ENCODE data around the gene ZDBF2. TPM values are rescaled to one million over a fixed set of nuclear protein-coding genes. Genes with fewer than 3 reads are reported as not detected.

ZDBF2 gene
- total RNA-seq, 4 donors from 2014 or later = 10.6 to 14.0 (median 12.1) TPM

DNA sequence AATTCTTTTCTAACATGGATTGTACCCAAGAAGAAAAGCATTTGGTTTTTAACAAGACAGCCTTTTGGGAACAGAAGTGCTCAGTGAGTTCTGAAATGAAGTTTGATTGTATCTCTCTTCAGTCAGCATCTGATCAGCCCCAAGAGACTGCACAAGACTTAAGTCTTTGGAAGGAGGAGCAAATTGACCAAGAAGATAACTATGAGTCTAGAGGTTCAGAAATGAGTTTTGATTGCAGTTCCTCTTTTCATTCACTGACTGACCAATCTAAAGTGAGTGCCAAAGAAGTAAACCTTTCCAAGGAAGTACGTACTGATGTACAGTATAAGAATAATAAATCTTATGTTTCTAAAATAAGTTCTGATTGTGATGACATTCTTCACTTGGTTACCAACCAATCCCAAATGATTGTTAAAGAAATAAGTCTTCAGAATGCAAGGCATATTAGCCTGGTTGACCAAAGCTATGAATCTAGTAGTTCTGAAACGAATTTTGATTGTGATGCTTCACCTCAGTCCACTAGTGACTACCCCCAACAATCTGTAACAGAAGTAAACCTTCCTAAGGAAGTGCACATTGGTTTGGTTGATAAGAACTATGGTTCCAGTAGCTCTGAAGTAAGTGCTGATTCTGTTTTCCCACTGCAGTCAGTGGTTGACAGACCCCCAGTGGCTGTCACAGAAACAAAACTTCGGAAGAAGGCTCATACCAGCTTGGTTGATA, 31.2 kb downstream of the ZDBF2 start:
- peaks cover 0 to 21% (median 10%) of the 10 kb centered on the region in 4 donors for H3K36me3 ChIP-seq
- H3K4me3 ChIP-seq = no peak overlapping the region
- intact Hi-C loops (cut with DNase I) = no loop called here
- H3K9me3 ChIP-seq = no peaks in the 10 kb centered on the region
- H3K27me3 ChIP-seq = no peaks in the 10 kb centered on the region
- WGBS = 76% methylated on average over 3 of the region's 3 CpGs
- no peak overlapping the region for H3K27ac ChIP-seq (replicated peaks in 1 of 4)
- no peaks in the 10 kb centered on the region for H3K4me1 ChIP-seq
- DNase-seq (ENCODE audit: extremely low spot score) = no peak
- TF ChIP-seq, protein P1, sequence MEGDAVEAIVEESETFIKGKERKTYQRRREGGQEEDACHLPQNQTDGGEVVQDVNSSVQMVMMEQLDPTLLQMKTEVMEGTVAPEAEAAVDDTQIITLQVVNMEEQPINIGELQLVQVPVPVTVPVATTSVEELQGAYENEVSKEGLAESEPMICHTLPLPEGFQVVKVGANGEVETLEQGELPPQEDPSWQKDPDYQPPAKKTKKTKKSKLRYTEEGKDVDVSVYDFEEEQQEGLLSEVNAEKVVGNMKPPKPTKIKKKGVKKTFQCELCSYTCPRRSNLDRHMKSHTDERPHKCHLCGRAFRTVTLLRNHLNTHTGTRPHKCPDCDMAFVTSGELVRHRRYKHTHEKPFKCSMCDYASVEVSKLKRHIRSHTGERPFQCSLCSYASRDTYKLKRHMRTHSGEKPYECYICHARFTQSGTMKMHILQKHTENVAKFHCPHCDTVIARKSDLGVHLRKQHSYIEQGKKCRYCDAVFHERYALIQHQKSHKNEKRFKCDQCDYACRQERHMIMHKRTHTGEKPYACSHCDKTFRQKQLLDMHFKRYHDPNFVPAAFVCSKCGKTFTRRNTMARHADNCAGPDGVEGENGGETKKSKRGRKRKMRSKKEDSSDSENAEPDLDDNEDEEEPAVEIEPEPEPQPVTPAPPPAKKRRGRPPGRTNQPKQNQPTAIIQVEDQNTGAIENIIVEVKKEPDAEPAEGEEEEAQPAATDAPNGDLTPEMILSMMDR (IDR thresholded peaks at IDR 0.05) = no peak
- TF ChIP-seq POLR2AphosphoS5 (IDR thresholded peaks at IDR 0.05) (no peak), POLR2A (IDR thresholded peaks at IDR 0.05; ENCODE audit: low read depth) (no peak), EP300 (IDR thresholded peaks at IDR 0.05) (no peak)

DNA sequence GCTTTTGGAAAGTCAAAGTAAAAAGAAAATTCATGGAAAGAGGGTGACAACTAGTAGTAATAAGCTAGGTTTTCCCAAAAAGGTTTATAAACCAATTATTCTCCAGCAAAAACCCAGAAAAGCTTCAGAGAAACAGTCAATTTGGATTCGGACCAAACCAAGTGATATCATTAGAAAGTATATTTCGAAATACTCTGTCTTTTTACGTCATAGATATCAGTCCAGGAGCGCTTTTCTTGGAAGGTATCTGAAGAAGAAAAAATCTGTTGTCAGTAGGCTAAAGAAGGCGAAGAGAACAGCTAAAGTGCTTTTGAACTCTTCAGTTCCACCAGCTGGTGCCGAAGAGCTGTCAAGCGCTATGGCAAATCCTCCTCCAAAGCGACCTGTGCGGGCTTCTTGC, 36.6 kb downstream of the ZDBF2 start:
- Histone ChIP-seq H3K27ac (replicated peaks in 1 of 4) (no peak overlapping the region), H3K27me3 (no peaks in the 10 kb centered on the region), H3K4me3 (no peak overlapping the region), H3K9me3 (no peaks in the 10 kb centered on the region), H3K4me1 (no peaks in the 10 kb centered on the region), H3K36me3 (no peaks in the 10 kb centered on the region)
- DNase-seq (ENCODE audit: extremely low spot score) = no peak
- TF ChIP-seq EP300 (IDR thresholded peaks at IDR 0.05) (no peak), POLR2A (IDR thresholded peaks at IDR 0.05; ENCODE audit: low read depth) (no peak), POLR2AphosphoS5 (IDR thresholded peaks at IDR 0.05) (no peak)
- TF ChIP-seq, protein P1 (IDR thresholded peaks at IDR 0.05) = no peak
- intact Hi-C loops (cut with DNase I) = no loop called here
- WGBS = 85% methylated on average over 9 of the region's 9 CpGs

DNA sequence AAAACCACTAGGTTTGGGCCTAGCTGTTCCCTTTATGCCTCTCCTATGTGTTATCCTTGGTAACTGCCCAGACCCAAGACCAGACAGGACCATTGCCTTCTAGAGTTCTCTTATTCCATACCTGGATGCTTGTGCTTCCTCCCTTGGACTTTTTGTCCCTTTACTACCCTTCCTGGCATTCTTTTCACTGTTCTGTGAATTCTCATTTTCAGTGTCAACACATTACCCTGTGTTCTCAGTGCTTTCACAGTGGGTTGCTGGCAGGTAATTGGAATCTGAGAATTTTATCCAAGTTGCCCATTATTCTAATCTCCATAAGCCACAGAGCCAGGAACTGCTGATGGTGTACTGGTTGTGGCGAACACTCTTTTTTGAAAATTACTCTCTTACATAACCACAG, 41.7 kb downstream of the ZDBF2 start:
- intact Hi-C loops (cut with DNase I) = no loop called here
- no peaks in the 10 kb centered on the region for H3K4me1 ChIP-seq
- H3K27ac ChIP-seq (replicated peaks in 1 of 4) = no peak overlapping the region
- DNase-seq (ENCODE audit: extremely low spot score) = no peak
- no peaks in the 10 kb centered on the region for H3K36me3 ChIP-seq
- no peaks in the 10 kb centered on the region for H3K27me3 ChIP-seq
- 71% methylated on average over 1 of the region's 1 CpG for WGBS
- TF ChIP-seq POLR2AphosphoS5 (IDR thresholded peaks at IDR 0.05) (no peak), POLR2A (IDR thresholded peaks at IDR 0.05; ENCODE audit: low read depth) (no peak), EP300 (IDR thresholded peaks at IDR 0.05) (no peak)
- TF ChIP-seq, protein P1 (IDR thresholded peaks at IDR 0.05) = no peak
- H3K9me3 ChIP-seq = peaks cover 0 to 15% (median 9%) of the 10 kb centered on the region in 4 donors
- H3K4me3 ChIP-seq = no peak overlapping the region

DNA sequence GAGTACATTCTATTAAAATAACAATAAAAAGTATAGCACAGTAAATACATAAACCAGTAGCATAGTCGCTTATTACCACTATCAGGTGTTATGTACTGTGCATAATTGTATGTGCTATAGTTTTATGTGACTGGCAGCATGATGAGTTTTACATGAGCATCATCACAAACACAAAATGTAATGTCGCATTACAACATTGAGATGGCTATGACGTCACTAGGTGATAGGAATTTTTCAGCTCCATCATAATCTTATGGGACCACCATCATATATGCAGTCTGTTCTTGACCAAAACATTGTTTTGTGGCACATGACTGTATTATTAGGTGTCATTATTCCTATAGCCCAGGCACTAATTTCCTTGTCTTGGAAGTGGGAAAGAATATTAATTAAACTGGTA, 48.6 kb downstream of the ZDBF2 start:
- H3K4me3 ChIP-seq = no peak overlapping the region
- WGBS = 91% methylated on average over 3 of the region's 3 CpGs
- intact Hi-C loops (cut with DNase I) = no loop called here

More for the DNA sequence above, 48.6 kb downstream of the ZDBF2 start:
- Histone ChIP-seq H3K27ac (replicated peaks in 1 of 4) (no peak overlapping the region), H3K36me3 (no peaks in the 10 kb centered on the region), H3K9me3 (peaks cover 0 to 15% (median 9%) of the 10 kb centered on the region in 4 donors), H3K27me3 (no peaks in the 10 kb centered on the region), H3K4me1 (no peaks in the 10 kb centered on the region)
- no peak for TF ChIP-seq POLR2A (IDR thresholded peaks at IDR 0.05; ENCODE audit: low read depth)
- TF ChIP-seq POLR2AphosphoS5 (IDR thresholded peaks at IDR 0.05) = no peak
- TF ChIP-seq, protein P1 (IDR thresholded peaks at IDR 0.05) = no peak
- TF ChIP-seq EP300 (IDR thresholded peaks at IDR 0.05) = no peak
- DNase-seq (ENCODE audit: extremely low spot score) = no peak

All from esophagus muscularis mucosa (tissue), 4 donors.